Measurements from ENCODE around the gene TSPAN12. TPM values are rescaled to one million over a fixed set of nuclear protein-coding genes. Genes with fewer than 3 reads are reported as not detected.

Gene TSPAN12
- polyA plus RNA-seq, 1 donor, result 67.6 TPM

- no peak for DNase-seq (ENCODE audit: low read depth)
These were observed 15.8 kb downstream of the TSPAN12 start for GRCh38 chr7:120842121-120842621.

- DNase-seq (ENCODE audit: low read depth), result no peak
These were observed 16.3 kb downstream of the TSPAN12 start for GRCh38 chr7:120841608-120842007.

- DNase-seq (ENCODE audit: low read depth), result no peak
These were observed 19.7 kb downstream of the TSPAN12 start for GRCh38 chr7:120838281-120838682.

- no peak for DNase-seq (ENCODE audit: low read depth)
These were observed 20.3 kb downstream of the TSPAN12 start for GRCh38 chr7:120837599-120837998.

- no peak for DNase-seq (ENCODE audit: low read depth)
These were observed 21.3 kb downstream of the TSPAN12 start for GRCh38 chr7:120836556-120837115.

- DNase-seq (ENCODE audit: low read depth), result no peak
These were observed 23.2 kb downstream of the TSPAN12 start for GRCh38 chr7:120834726-120835125.

- no peak for DNase-seq (ENCODE audit: low read depth)
These were observed 24.4 kb downstream of the TSPAN12 start for GRCh38 chr7:120833546-120833945.

- DNase-seq (ENCODE audit: low read depth), result no peak
These were observed 25.1 kb downstream of the TSPAN12 start for GRCh38 chr7:120832803-120833202.

GRCh38 chr7:120831260-120831659 is 26.7 kb downstream of the TSPAN12 start:
- no peak for DNase-seq (ENCODE audit: low read depth)

- no peak for DNase-seq (ENCODE audit: low read depth)
These were observed 28.5 kb downstream of the TSPAN12 start for GRCh38 chr7:120829487-120829886.

- DNase-seq (ENCODE audit: low read depth), result no peak
These were observed 29.4 kb downstream of the TSPAN12 start for GRCh38 chr7:120828528-120828927.

GRCh38 chr7:120827371-120828118 is 30.4 kb downstream of the TSPAN12 start:
- DNase-seq (ENCODE audit: low read depth), result no peak

- DNase-seq (ENCODE audit: low read depth), result no peak
These were observed 32.4 kb downstream of the TSPAN12 start for GRCh38 chr7:120825576-120825975.

GRCh38 chr7:120825152-120825551 is 32.8 kb downstream of the TSPAN12 start:
- no peak for DNase-seq (ENCODE audit: low read depth)

GRCh38 chr7:120819861-120820260 is 38.1 kb downstream of the TSPAN12 start:
- no peak for DNase-seq (ENCODE audit: low read depth)

- no peak for DNase-seq (ENCODE audit: low read depth)
These were observed 40.1 kb downstream of the TSPAN12 start for GRCh38 chr7:120817851-120818250.

- DNase-seq (ENCODE audit: low read depth), result no peak
These were observed 43.5 kb downstream of the TSPAN12 start for GRCh38 chr7:120814253-120814939.

- DNase-seq (ENCODE audit: low read depth), result no peak
These were observed 44.2 kb downstream of the TSPAN12 start for GRCh38 chr7:120813546-120814252.

GRCh38 chr7:120813089-120813488 is 44.9 kb downstream of the TSPAN12 start:
- DNase-seq (ENCODE audit: low read depth), result no peak

GRCh38 chr7:120809260-120809659 is 48.7 kb downstream of the TSPAN12 start:
- DNase-seq (ENCODE audit: low read depth), result no peak

- DNase-seq (ENCODE audit: low read depth), result no peak
These were observed 50.6 kb downstream of the TSPAN12 start for GRCh38 chr7:120807390-120807789.

- no peak for DNase-seq (ENCODE audit: low read depth)
These were observed 51.3 kb downstream of the TSPAN12 start for GRCh38 chr7:120806669-120807068.
